Osteoblast (primary cell): Measurements from ENCODE around the gene DCC. TPM values are rescaled to one million over a fixed set of nuclear protein-coding genes. Genes with fewer than 3 reads are reported as not detected.

Experiments
- DNase-seq: peaks from one replicate; pipeline ENCODE4 v3.0.0; 2011; ENCODE audit warnings: low spot score, mixed read lengths; ENCODE audit not compliant: insufficient read length; ENCODE audit errors: missing footprints
- H2AFZ ChIP-seq: 2 replicates; pipeline ENCODE4 v1.6.0; 2011; ENCODE audit warnings: mild to moderate bottlenecking, low read length
- H3K27ac ChIP-seq: 2 replicates; pipeline ENCODE4 v1.5.1; 2011; ENCODE audit warnings: mild to moderate bottlenecking, low read depth, low read length, moderate library complexity
- H3K27me3 ChIP-seq: 2 replicates; pipeline ENCODE4 v1.6.0; 2012; ENCODE audit warnings: mild to moderate bottlenecking, control low read depth, inconsistent platforms, low read length, moderate library complexity; ENCODE audit not compliant: insufficient read depth
- H3K36me3 ChIP-seq: 2 replicates; pipeline ENCODE4 v1.5.1; 2011; ENCODE audit warnings: mild to moderate bottlenecking, low read length, control low read depth, moderate library complexity; ENCODE audit not compliant: insufficient read depth
- H3K4me1 ChIP-seq: 2 replicates; pipeline ENCODE4 v1.5.1; 2011; ENCODE audit warnings: mild to moderate bottlenecking, low read length, control low read depth, moderate library complexity; ENCODE audit not compliant: insufficient read depth
- H3K4me2 ChIP-seq: 2 replicates; pipeline ENCODE4 v1.6.0; 2011; ENCODE audit warnings: mild to moderate bottlenecking, low read length; ENCODE audit not compliant: insufficient read depth
- H3K4me3 ChIP-seq: fragments of 200-600 bp; sonication (generic); 3 replicates; pipeline ENCODE4 v1.5.1; 2012; ENCODE audit warnings: mild to moderate bottlenecking, low read length, inconsistent platforms; ENCODE audit not compliant: insufficient read depth
- H3K79me2 ChIP-seq: 2 replicates; pipeline ENCODE4 v1.6.0; 2012; ENCODE audit warnings: mild to moderate bottlenecking, low read length, control low read depth, inconsistent platforms; ENCODE audit not compliant: insufficient read depth
- H3K9me3 ChIP-seq: 2 replicates; pipeline ENCODE4 v1.5.1; 2011; ENCODE audit warnings: low read depth, low read length, control low read depth
- H4K20me1 ChIP-seq: 2 replicates; pipeline ENCODE4 v1.6.0; 2012; ENCODE audit warnings: mild to moderate bottlenecking, low read length, control low read depth; ENCODE audit not compliant: insufficient read depth
- total RNA-seq: library from RNA; depleted of rRNA; stranded (reverse); fragments of >200 nt; gene quantifications from 2 replicates; pipeline ENCODE4 v1.2.3, GENCODE V29; 2012
- TF ChIP-seq, protein P1 (sequence below): IDR thresholded peaks from 2 replicates; pipeline ENCODE4 v1.5.1; 2011; ENCODE audit warnings: mild to moderate bottlenecking, low read depth, low read length, moderate library complexity; ENCODE audit errors: extremely low read depth

The DCC gene
- total RNA-seq, 1 donor, result not detected

DNA sequence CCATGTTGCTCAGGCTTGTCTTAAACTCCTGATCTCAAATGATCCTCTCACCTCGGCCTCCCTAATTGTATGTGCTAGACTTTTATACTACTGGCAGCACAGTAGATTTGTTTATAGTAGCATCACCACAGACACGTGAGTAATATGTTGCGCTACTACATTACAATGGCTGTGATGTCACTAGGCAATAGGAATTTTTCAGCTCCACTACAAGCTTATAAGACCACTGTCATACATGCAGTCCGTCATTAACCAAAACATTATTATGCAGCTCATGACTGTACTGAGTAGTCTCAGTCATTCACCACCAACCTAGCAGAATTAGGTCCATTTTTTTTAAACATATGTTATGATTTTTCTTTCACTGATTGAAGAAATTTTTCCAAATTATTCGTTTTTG, 398.9 kb downstream of the DCC start:
- no peak for DNase-seq
- no peaks in the 10 kb centered on the region for H3K79me2 ChIP-seq
- peaks cover 2% of the 10 kb centered on the region for H3K9me3 ChIP-seq
- no peaks in the 10 kb centered on the region for H3K36me3 ChIP-seq
- TF ChIP-seq, protein P1, sequence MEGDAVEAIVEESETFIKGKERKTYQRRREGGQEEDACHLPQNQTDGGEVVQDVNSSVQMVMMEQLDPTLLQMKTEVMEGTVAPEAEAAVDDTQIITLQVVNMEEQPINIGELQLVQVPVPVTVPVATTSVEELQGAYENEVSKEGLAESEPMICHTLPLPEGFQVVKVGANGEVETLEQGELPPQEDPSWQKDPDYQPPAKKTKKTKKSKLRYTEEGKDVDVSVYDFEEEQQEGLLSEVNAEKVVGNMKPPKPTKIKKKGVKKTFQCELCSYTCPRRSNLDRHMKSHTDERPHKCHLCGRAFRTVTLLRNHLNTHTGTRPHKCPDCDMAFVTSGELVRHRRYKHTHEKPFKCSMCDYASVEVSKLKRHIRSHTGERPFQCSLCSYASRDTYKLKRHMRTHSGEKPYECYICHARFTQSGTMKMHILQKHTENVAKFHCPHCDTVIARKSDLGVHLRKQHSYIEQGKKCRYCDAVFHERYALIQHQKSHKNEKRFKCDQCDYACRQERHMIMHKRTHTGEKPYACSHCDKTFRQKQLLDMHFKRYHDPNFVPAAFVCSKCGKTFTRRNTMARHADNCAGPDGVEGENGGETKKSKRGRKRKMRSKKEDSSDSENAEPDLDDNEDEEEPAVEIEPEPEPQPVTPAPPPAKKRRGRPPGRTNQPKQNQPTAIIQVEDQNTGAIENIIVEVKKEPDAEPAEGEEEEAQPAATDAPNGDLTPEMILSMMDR, result no peak
- no peaks in the 10 kb centered on the region for H4K20me1 ChIP-seq
- no peak overlapping the region for H3K4me3 ChIP-seq
- no peaks in the 10 kb centered on the region for H3K4me1 ChIP-seq
- no peak overlapping the region for H2AFZ ChIP-seq
- no peak overlapping the region for H3K27ac ChIP-seq
- H3K27me3 ChIP-seq, result no peaks in the 10 kb centered on the region
- H3K4me2 ChIP-seq, result no peak overlapping the region

DNA sequence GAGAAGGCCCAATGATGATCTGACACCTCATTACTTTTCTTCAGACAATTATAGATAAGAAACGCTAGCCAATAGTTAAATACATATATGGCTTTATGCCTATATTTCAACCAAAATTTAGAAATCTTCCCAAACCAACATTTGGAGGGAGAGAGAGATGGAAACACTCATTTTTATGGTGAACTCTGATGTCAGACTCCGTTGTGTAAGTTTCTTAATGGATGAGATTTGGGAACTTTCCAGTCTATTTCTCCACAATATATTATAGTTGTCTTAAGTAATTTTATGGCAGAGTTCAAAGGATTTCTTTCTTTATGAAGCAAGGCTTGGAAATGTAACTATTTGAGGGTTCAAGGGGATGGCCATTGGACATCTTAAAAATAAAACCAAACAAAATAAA, 407.0 kb downstream of the DCC start:
- H4K20me1 ChIP-seq, result no peaks in the 10 kb centered on the region
- H3K4me2 ChIP-seq, result no peak overlapping the region
- H2AFZ ChIP-seq, result no peak overlapping the region
- TF ChIP-seq, protein P1, result no peak
- no peaks in the 10 kb centered on the region for H3K27me3 ChIP-seq
- no peak overlapping the region for H3K27ac ChIP-seq
- DNase-seq, result no peak
- H3K36me3 ChIP-seq, result no peaks in the 10 kb centered on the region
- no peaks in the 10 kb centered on the region for H3K4me1 ChIP-seq
- H3K79me2 ChIP-seq, result no peaks in the 10 kb centered on the region
- no peaks in the 10 kb centered on the region for H3K9me3 ChIP-seq
- H3K4me3 ChIP-seq, result no peak overlapping the region

DNA sequence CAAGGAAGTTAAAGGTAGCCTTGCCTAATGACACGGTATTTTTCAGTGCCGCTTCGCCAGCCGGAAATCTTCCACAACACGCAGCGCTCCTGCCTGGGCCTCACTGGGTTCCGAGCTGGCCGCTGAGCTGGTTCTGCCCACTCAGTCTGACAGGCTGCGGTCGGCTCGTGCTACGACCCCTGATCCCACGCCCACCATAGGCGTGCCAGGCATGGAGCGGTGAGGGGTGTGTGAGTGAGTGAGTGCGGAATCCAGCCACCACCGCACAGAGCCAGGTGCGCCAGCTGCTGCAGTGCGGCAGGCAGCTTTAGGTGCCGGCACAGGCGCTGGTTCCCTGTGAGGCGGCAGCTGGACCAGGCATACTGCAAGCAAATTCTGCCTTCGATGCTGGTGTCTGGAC, 407.9 kb downstream of the DCC start:
- no peaks in the 10 kb centered on the region for H3K36me3 ChIP-seq

DNA sequence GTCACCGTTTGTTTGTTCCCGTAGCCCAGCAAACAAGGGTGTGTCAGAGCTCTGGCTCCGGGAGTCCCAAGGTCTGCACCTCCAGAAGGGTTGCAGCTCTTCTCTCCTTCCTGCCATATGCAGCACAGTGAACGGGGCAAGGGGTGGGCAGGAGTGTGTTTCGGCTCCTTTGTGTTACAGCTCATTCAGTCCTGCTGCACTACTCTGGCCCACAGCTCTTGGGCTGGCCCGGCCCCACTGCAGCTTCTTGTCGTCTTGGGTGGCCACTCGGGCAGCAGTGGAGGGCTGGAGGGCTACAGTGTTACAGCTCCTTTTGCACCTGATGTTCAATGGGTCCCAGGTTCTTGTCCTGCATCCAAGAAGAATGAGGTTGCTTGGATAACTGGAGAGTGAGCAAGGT, 408.3 kb downstream of the DCC start:
- no peaks in the 10 kb centered on the region for H3K79me2 ChIP-seq
- no peaks in the 10 kb centered on the region for H3K9me3 ChIP-seq
- H3K4me2 ChIP-seq, result no peak overlapping the region
- no peak overlapping the region for H2AFZ ChIP-seq
- no peaks in the 10 kb centered on the region for H3K4me1 ChIP-seq
- H4K20me1 ChIP-seq, result no peaks in the 10 kb centered on the region
- H3K27me3 ChIP-seq, result no peaks in the 10 kb centered on the region
- no peak overlapping the region for H3K27ac ChIP-seq
- DNase-seq, result no peak
- H3K36me3 ChIP-seq, result no peaks in the 10 kb centered on the region
- no peak overlapping the region for H3K4me3 ChIP-seq
- TF ChIP-seq, protein P1, result no peak

More for the DNA sequence above, 407.9 kb downstream of the DCC start:
- Histone ChIP-seq H3K4me3 (no peak overlapping the region), H4K20me1 (no peaks in the 10 kb centered on the region), H3K27me3 (no peaks in the 10 kb centered on the region), H3K27ac (no peak overlapping the region), H2AFZ (no peak overlapping the region), H3K9me3 (no peaks in the 10 kb centered on the region), H3K4me1 (no peaks in the 10 kb centered on the region), H3K4me2 (no peak overlapping the region), H3K79me2 (no peaks in the 10 kb centered on the region)
- no peak for DNase-seq
- TF ChIP-seq, protein P1, result no peak
